OCI-LY3 (cell line): ENCODE measurements around the gene CEBPB.

ENCODE experiments used
- CTCF ChIP-seq: fragments of 200-600, 300-600 bp; sonication (generic); IDR thresholded peaks from 2 replicates; pipeline ENCODE4 v1.5.1; 2014; ENCODE audit warnings: antibody characterized with exemption, low read length, low read depth
- EZH2phosphoT487 ChIP-seq: fragments of 200-600 bp; shearing (Covaris generic); IDR thresholded peaks from 2 replicates; pipeline ENCODE4 v1.6.1; 2018; ENCODE audit warnings: antibody characterized with exemption, mixed run types, low read depth

GRCh38 chr20:50153500-50154377 is 36.9 kb upstream of the CEBPB start, which contains the start of gene PEDS1:
- TF ChIP-seq CTCF: no peak
- TF ChIP-seq EZH2phosphoT487: no peak
